Upper lobe of left lung (tissue), 4 donors: Measurements from ENCODE around the gene RHOH.

ENCODE experiments used
- POLR2A ChIP-seq, 4 donors: fragments of 450-650 bp; IDR thresholded peaks; one replicate each; pipeline ENCODE4 v1.5.1; 2016 to 2017; ENCODE audit warnings: antibody characterized with exemption in 4 of 4, mild to moderate bottlenecking in 2 of 4
- POLR2AphosphoS5 ChIP-seq, 2 donors: sonication (generic); formaldehyde crosslinking; IDR thresholded peaks; one replicate each; pipeline ENCODE4 v1.5.1; 2017; ENCODE audit warnings: antibody characterized with exemption in 2 of 2
- TF ChIP-seq, protein P1 (sequence below), 6 experiments: fragments of 450-650 bp in 4 of 6; fragments of 200-600 bp in 2 of 6; sonication (generic) in 2 of 6; IDR thresholded peaks; one replicate each; pipeline ENCODE4 v1.5.1; 2016 to 2019; ENCODE audit warnings: antibody characterized with exemption in 6 of 6

- TF ChIP-seq, protein P1, sequence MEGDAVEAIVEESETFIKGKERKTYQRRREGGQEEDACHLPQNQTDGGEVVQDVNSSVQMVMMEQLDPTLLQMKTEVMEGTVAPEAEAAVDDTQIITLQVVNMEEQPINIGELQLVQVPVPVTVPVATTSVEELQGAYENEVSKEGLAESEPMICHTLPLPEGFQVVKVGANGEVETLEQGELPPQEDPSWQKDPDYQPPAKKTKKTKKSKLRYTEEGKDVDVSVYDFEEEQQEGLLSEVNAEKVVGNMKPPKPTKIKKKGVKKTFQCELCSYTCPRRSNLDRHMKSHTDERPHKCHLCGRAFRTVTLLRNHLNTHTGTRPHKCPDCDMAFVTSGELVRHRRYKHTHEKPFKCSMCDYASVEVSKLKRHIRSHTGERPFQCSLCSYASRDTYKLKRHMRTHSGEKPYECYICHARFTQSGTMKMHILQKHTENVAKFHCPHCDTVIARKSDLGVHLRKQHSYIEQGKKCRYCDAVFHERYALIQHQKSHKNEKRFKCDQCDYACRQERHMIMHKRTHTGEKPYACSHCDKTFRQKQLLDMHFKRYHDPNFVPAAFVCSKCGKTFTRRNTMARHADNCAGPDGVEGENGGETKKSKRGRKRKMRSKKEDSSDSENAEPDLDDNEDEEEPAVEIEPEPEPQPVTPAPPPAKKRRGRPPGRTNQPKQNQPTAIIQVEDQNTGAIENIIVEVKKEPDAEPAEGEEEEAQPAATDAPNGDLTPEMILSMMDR (IDR thresholded peaks at IDR 0.05) = no peak
- TF ChIP-seq POLR2A (IDR thresholded peaks at IDR 0.05) (no peak), POLR2AphosphoS5 (IDR thresholded peaks at IDR 0.05) (no peak)
Observed at GRCh38 chr4:40173470-40173875, 23.4 kb upstream of the RHOH start.
